ENCODE data around the gene ZNF491.
A peak's percentile ranks its signal among the peaks of the same experiment; 100 is the strongest.
"Not testable (repeated sequence)": the region's sequence is repeated elsewhere in the genome, so short reads cannot be mapped to it uniquely, and the experiment has no call there.

The ZNF491 gene
- 0.39 to 3.0 reads per million in 2 experiments for total RNA-seq

GRCh38 chr19:11798391-11799330 lies at the start of gene ZNF491:
TSS of gene ZNF491 (plus strand) at chr19:11798523. CDS start at chr19:11805954, 7,431 bp downstream.
- peak; percentile 76 for DNase-seq (ENCODE audit: low read depth)

DNA sequence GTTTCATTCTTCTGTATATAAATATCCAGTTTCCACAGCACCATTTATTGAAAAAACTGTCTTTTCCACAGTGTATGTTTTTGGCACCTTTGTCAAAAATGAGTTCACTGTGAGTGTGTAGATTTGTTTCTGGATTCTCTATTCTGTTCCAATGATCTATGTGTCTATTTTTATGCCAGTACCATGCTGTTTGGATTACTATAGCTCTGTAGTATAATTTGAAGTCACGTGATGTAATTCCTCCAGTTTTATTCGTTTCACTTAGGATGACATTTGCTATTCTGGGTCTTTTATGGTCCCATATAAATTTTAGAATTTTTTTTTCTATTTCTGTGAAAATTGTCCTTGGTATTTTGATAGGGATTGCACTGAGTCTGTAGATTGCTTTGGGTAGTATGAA lies 48.6 kb upstream of the ZNF491 start:
- DNase-seq (ENCODE audit: low read depth) = no peak

- DNase-seq (ENCODE audit: low read depth) = no peak
Measured at GRCh38 chr19:11752244-11752736, 46.0 kb upstream of the ZNF491 start.

DNA sequence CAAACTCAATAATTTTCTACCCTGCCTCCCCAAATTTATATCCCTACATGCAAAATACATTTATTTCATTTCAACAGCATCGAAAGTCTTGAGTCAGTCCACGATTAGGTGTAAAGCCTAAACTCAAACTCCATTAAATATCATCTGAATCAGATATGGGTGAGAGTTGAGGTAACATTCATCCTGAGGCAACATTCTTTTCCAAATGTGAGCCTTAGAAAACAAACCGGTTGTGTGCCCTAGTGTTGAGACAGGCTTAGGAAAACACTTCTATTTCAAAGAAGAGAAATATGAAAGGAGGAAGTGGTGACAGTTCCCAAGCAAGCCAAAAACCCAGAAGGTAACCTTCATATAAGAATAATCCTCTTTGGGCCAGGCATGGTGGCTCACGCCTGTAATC lies 43.7 kb upstream of the ZNF491 start:
- no peak for DNase-seq (ENCODE audit: low read depth)

GRCh38 chr19:11756965-11757364 lies 41.4 kb upstream of the ZNF491 start:
- DNase-seq (ENCODE audit: low read depth) = no peak

- no peak for DNase-seq (ENCODE audit: low read depth)
Measured at GRCh38 chr19:11759805-11760204, 38.5 kb upstream of the ZNF491 start.

DNA sequence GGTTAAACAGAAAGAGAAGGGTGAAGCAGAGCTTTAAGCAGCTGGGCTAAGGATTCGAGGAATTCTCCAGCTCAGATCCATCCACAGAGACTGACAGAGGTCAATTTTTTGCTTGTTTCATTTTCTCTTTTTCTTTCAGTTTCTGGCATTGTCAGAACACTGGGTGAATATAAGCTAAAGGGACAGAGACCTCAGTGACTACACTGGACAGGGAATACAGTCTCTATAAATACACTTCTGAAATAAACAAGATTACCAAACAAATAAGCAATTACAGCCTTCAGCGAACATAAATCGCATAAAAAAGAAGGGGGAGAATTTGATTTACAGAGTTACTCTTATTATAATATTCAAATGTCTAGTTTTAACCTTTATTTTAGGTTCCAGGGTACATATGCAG lies 35.2 kb upstream of the ZNF491 start:
- DNase-seq (ENCODE audit: low read depth) = no peak

- DNase-seq (ENCODE audit: low read depth) = no peak
Measured at GRCh38 chr19:11763611-11764010, 34.7 kb upstream of the ZNF491 start.

GRCh38 chr19:11766597-11767591 lies 31.4 kb upstream of the ZNF491 start, which contains the start of gene ZNF441:
TSS of gene ZNF441 (plus strand) at chr19:11767000. CDS start at chr19:11767194, 194 bp downstream.
- DNase-seq (ENCODE audit: low read depth) = peak; percentile 78

DNA sequence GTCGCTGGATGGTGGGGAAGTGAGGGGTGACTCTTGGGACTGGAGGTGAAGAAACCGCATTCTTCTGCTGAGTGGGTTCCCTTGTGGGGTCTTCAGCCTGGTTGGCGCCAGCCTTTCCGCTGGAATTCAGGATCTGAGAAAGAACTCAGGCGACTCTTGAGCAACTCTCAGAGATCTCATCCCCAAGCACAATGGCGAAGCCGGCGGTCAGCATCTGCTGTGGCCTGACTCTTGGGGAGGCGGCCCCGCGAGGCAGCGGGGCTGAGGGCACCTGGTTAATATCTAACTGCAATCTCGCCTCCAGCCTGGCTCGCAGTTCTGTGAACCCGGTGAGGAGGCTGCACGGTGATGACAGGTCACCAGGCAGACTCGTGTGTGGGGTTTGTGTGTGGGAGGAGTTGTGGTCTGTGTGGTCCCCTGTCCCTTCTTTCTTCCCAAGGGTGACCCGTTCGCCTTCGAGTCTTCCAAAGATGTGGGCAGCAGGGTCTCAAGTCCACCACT lies 30.6 kb upstream of the ZNF491 start:
- DNase-seq (ENCODE audit: low read depth) = no peak

GRCh38 chr19:11769995-11770394 lies 28.3 kb upstream of the ZNF491 start:
- no peak for DNase-seq (ENCODE audit: low read depth)

DNA sequence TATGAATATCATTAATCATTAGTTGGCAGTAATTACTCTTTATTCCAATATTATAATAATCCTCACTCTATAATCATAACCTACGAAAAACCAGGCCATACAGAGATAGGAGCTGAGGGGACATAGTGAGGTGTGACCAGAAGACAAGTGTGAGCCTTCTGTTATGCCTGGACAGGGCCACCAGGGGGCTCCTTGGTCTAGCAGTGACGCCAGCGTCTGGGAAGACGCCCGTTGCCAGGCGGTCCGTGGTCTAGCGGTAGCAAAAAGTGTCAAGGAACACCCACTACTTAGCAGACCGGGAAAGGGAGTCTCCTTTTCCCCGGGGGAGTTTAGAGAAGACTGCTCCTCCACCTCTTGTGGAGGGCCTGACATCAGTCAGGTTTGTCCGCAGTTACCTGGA lies 26.8 kb upstream of the ZNF491 start:
- not testable (repeated sequence) for DNase-seq (ENCODE audit: low read depth)

- not testable (repeated sequence) for DNase-seq (ENCODE audit: low read depth)
Measured at GRCh38 chr19:11776669-11777068, 21.7 kb upstream of the ZNF491 start.

DNA sequence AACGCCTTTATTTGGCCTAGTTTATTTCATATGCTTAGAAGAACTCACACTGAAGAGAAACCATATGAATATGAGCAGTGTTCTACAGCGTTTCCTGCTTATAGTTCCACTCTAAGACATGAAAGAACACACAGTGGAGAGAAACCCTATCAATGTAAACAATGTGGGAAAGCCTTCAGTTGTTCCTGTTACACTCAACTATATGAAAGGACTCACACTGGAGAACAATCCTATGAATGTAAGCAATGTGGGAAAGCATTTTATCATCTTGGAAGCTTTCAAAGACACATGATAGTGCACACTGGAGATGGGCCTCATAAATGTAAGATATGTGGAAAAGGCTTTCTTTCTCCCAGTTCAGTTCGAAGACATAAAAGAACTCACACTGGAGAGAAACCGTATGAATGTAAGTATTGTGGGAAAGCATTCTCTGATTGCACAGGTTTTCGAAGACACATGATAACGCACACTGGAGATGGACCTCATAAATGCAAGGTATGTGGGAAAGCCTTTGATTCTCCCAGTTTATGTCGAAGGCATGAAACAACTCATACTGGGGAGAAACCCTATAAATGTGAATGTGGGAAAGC lies 17.8 kb upstream of the ZNF491 start:
- no peak for DNase-seq (ENCODE audit: low read depth)

GRCh38 chr19:11781295-11782057 lies 16.8 kb upstream of the ZNF491 start:
- DNase-seq (ENCODE audit: low read depth) = no peak

DNA sequence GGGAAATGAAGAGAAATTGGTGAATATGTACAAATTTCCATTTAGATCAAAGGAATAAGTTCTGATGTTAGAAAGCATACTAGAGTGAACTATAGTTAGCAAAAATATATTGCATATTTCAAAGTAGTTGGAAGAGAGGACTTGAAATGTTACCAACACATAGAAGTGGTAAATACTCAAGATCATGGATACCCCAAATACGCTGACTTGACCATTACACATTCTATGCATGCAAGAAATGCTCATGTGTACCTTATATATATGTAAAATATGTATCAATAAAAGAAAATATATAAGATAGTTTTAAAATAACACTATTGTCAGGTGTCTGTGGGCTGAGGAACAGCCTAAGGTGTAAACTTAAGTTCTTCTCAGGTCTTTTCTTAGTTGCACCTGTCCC lies 14.6 kb upstream of the ZNF491 start:
- no peak for DNase-seq (ENCODE audit: low read depth)

DNA sequence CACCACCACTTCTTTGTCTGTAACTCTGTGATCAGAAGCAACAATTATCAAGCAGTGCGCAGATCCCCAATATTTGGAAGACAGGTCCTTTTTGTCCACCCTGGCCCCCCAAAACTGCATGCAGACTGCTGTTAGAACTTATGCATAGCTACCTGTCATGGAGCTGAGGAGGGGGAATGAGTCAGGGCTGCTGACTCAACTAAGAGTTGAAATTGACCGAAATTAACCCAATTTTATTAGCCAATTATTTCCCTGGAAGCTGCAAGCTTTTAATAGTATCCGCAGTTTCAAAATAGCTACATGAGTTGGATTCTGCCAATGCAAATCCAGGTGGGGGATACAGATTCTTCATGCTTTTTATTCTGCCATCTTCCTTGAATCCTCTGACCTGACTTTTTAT lies 14.0 kb upstream of the ZNF491 start:
- DNase-seq (ENCODE audit: low read depth) = no peak

DNA sequence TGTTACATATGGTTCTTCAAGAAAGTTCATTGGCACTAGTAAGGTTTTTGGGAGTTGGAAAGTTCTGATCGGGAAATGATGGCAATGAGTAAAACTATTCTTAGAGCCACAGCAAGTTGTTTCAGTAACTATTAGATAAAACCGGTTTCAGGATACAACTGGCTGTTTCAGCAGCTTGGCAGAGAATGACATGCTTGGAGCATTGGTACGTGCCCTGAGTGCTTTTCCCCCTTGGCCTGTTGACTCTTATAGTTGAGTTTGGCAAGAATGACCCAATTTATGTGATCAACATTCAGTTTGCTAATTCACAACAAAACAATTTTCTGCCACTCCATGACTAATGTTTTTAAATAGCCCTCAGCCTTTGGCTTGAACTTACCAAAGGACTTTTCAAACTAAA lies 10.8 kb upstream of the ZNF491 start:
- DNase-seq (ENCODE audit: low read depth) = no peak

DNA sequence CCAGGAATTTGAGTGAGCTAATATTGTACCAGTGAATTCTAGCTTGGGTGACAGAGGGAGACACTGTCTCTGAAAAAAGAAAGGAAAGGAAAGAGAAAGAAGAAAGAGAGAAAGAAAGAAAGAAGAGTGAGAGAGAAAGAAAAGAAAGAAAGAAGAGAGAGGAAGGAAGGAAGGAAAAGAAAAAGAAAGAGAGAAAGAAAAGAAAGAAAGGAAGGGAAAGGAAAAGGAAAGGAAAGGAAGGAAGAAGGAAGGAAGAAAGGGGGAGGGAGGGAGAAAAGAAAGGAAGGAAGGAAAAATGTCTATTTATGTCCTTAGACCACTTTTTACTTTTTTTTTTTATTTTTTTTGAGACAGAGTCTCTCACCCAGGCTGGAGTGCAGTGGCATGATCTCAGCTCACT lies 5.4 kb upstream of the ZNF491 start:
- DNase-seq (ENCODE audit: low read depth) = no peak

GRCh38 chr19:11797491-11797890 lies 832 bp upstream of the ZNF491 start:
- peak; percentile 70 for DNase-seq (ENCODE audit: low read depth)

Measured in T follicular helper cell (primary cell).